ENCODE data around the gene DPP8.
A peak's percentile ranks its signal among the peaks of the same experiment; 100 is the strongest.
"Not testable (repeated sequence)": the region's sequence is repeated elsewhere in the genome, so short reads cannot be mapped to it uniquely, and the experiment has no call there.

The DPP8 gene

DNA sequence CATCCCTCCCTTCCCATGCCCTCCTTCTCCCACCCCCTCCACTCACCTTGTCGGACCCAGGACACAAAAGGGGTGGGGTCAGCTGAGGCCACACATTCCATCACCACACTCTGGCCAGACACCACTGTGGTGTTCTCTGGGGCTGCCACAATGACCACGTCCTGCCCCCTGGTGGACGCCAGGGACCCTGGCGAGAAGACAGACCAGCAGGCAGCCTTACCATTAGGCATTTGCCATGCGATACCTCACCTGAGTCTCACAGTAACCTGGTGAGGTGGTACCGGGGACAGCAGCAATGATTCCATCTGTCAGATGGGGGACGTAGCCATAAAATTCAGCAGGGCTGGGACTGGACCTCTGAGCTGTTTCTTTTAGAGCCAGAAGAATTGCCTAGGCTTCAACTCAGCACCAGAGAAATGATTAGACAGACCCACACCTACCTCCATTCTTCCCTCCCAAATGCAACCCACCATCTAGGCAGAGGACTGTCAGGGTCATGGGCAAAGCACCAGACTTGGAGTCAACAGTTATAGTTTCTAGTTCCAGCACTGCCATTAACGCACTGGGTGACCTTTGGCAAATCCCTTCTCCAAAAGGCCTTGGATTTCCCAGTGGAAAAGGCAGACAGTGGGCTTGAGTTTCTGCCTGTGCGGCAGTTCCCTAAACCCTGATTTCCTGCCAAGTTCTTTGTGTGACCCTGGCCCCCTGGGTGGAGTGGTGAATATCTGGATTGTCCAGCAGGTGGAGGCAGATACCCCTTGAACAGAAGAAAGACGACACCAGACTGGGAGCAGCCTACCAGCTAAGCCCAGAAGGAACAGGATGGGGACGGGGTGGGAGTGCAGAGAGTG, 116.5 kb downstream of the DPP8 start:
- DNase-seq: peak; percentile 79

DNA sequence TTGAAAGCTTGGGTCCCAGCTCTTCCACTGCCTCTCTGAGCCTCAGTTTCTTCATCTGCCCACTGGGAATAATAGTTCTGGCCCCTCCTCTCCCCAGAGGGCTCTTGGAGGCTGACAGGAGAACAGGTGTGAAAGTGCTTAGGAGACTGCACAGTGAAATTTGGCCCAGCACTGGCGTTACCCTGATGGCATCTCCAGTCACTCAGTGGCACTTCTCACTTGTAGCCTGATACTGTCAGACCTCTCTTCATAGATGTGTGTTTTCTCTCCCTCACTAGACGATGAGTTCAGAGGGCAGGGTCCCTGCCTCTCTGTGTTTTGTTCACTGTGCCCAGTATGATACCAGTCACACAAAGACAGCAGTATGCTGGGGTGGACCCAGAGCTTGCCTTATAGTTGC, 117.5 kb downstream of the DPP8 start:
- DNase-seq: no peak

DNA sequence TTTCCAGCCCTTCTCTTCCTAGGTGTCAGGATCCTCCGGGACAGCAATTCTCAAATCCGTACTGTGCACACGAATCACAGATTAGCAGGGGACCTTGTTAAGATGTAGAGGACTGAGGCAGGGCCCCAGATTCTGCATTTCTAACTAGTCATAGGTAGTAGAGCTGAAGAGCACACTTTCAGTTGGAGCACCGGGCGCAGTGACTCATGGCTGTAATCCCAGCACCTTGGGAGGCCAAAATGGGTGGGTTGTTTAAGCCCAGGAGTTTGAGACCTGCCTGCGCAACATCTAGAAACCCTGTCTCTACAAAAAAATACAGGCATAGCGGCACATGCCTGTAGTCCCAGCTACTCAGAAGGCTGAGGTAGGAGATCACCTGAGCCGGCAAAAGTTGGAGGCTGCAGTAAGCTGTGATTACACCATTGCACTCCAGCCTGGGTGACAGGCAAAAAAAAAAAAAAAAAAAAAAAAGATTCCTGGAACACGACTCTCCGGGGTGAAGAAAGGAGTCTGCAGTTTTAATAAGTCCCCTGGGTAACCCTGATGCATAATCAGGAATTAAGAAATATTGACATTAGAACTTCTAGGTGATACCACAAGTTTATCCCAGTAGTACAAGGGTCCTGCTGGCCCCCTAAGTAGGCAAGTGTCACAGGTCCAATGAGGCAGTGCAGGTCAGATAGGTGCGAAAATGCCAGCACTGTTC, 118.3 kb downstream of the DPP8 start:
- DNase-seq: no peak

DNA sequence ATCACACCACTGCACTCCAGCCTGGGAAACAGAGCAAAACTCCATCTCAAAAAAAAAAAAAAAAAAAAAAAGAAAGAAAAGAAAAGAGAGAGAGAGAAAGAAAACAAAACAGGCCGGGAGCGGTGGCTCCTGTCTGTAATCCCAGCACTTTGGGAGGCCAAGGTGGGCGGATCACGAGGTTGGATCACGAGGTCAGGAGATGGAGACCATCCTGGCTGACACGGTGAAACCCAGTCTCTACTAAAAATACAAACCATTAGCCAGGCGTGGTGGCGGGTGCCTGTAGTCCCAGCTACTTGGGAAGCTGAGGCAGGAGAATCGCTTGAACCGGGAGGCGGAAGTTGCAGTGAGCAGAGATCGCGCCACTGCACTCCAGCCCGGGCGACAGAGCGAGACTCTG, 119.0 kb downstream of the DPP8 start:
- not testable (repeated sequence) for DNase-seq

DNA sequence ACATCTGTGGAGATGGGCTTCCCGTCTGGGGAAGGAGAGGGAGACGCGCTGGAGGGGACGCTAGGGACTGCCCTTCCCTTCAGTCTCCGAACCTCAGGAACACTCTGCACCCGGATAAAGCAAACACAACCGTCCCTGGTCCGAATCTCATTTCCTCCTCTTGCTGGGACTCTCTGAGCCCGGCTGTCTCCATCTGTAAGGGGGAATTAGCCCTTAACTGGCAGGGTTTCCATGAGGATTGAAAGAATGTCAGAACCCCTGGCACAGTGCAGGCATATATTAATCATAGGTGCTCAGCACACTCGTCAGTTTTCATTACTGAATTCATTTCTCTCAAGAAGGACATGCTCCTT, 120.5 kb downstream of the DPP8 start:
- no peak for DNase-seq

DNA sequence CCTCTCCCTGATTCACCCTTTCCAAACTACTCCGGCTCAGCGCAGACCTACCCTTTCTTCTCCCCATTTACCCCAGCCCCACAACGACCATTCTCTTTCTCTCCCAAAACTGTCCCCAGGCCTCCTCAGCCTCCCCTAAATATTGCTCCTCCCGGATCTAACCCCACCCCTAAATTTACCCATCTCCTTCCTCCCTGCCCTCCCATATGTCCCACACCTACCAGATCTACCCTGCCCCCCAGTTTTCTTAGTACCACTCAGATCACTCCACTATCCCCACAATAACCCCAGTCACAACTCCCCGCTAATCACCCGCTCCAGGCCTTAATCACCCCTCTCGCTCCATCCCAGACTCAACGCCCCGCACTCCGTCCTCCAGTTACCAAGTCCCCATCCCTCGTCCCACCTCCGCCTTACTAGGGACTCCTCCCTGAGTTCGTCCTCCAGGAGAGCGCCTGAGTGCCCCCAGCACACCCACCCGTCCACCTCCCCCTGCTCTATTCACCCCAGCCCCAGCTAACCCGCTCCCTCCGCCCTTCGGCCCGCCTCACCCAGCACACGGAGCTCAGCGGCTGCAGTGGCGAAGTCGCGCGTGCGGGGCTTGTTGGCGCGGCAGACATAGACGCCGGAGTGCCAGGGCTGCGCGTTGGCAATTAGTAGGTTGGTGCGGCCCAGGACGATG, 121.1 kb downstream of the DPP8 start:
- no peak for DNase-seq

DNA sequence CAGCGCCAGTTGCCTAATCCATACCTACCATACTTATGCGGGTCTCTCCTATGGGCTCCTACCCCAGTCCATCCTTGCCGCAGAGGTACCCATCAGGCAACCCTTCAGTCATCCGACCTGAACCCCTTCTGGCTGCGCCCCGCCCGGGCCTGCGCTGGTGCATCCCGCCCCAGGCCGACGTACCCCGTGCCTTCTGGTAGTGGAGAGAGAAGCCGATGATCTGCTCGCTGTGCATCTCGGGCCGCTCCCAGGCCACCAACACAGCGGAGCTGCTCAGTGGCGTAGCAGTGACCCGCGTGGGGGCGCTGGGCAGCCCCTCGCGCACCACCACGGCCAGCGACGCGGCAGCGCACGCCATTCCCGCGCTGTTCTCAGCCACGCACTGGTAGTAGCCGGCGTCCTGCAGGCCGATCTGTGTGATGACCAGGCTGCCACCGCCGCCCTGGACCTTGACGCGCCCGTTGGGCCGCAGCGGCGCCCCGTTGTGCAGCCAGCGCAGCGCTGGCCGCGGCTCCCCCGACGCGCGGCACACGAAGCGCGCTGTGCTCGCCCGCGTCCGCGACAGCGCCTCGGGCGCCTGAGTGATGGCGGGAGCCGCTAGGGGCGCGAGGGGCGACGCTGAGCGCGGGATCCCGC, 121.8 kb downstream of the DPP8 start:
- DNase-seq: no peak

DNA sequence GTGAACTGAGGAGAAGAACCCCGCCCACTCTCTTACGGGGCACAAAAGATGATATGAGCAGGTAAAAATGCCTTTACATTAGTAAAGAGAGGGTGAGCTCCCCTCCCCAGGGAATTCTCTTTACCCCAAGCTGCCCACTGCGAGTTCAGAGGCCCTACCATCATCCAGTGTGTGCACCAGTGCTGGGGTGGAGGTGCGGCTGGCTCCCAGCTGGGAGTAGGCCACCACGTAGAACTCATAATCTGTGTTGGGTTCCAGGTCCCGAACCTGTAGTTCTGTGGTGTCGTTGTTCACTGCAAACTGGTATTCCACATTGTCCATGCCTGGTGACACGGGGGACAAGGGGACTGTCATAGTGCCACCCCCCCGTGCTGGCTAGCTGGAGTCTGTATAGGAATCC, 122.6 kb downstream of the DPP8 start:
- DNase-seq: no peak

DNA sequence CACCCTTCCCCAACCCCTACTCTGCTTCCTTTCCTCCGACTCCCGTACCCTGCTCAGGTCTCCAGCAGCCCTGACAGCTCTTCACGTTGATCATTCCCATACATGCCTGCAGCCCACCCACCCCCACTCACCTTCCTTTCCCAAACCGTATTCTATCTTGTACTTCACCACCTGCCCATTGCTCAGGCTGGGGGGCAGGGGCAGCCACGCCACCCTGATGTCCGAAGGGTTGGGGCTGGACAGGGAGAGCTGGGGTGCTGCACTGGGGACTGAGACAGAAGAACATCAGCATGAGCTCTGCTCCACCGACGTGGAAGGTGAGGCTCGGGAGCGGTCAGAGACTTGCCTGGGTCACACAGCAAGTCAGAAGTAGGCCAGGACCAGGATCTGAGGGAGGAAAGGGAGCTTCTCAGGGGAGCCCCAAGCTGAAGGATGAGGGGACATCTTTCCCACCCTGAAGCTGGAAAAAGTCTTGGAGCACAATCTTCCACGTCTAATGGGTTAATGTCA, 123.2 kb downstream of the DPP8 start:
- no peak for DNase-seq

DNA sequence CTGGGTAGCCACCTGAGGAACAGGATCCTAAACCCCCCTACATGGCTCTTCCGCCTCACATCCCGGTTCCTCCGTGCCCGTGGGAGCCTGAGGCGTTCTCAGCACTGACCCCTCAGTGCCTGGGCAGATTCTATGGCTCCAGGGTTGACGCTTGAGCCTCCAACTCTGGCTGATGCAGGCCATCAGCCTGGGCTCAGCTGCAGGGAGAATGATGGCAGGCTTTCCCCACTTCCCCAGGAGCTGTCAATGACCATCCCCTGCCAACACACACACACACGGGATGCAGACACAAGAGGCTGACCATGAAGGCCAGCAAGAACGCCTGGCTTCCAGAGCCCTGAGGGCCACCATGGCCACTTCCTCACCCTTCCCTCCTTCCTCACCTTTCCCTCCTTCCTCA, 123.9 kb downstream of the DPP8 start:
- no peak for DNase-seq

DNA sequence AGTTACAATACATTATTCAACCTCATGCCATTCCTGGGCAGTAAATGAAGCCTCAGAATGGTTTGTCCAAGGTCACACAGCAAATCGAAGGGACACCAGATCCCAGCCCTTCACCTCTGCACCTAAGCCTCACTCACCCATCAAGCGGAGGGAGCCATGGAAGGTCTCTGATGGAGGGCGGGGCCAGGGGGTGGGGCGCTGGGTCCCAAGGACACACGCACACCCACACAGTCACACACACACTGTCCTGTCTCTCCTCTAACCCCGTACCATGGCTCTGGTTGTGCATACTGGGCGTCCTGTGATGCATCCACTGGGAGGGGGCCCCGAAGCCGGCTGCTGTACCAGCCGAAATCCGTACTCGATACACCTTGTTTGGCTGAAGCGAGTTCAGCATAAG, 124.4 kb downstream of the DPP8 start:
- DNase-seq: no peak
